GM10847 (cell line): ENCODE data around the gene FAM20C.

ENCODE experiments used
- POLR2A ChIP-seq: IDR thresholded peaks from 2 replicates; pipeline ENCODE4 v1.6.1; 2011; ENCODE audit not compliant: insufficient read length; ENCODE audit errors: extremely low read depth

FAM20C gene

GRCh38 chr7:246451-246850 is 54.1 kb downstream of the FAM20C start:
- TF ChIP-seq POLR2A = no peak

DNA sequence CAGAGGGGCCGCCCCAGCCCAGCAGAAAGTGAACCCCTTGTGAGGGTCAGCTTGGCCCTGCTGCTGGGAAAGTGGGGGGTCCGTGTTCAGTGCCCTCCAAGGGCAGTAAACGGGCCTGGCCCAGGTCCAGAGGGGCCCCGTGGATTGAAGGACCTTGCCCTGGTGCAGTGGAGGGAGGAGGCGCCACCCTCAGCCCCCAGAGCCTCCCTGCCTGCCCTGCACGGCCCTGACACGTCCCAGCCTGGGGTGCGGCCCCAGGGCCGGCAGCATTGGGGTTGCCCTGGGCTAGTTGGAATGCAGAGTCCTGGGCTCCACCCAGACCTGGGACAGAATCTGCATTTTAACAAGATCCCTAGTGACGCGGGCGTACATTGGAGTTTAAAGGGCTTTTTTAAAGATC is 54.8 kb downstream of the FAM20C start:
- TF ChIP-seq POLR2A = no peak

- no peak for TF ChIP-seq POLR2A
These were observed 55.3 kb downstream of the FAM20C start for GRCh38 chr7:247636-248035.

DNA sequence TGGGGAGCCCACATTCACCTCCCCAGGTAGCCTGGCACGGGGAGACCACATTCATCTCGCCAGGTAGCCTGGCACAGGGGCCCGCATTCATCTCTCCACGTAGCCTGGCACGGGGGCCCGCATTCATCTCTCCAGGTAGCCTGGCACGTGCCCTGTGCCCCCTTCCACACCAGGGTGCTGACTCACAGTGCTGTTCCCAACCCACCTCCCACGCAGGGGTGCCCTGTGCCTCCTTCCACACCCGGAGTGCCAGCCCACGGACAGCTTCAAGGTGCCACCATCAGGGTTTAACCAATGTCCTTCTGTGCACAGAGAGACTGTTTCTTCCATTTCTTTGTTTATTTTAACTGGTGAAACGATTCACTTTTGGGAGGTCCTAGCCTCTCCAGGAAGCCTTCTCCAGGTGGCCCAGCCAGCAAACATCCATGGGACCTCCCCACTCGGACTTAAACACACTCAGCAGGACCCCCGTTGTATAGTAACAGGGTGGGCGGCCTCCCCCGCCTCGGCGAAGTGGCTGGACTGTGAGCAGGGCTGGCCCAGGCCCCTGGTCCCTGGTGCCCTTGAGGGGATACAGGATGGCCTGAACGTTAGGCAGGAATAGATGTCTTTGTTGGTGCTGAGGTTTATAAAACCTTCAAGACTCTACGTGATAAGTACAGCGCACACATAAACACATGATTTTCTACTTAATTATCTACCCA is 56.5 kb downstream of the FAM20C start:
- TF ChIP-seq POLR2A = no peak

GRCh38 chr7:249989-250388 is 57.6 kb downstream of the FAM20C start:
- no peak for TF ChIP-seq POLR2A

DNA sequence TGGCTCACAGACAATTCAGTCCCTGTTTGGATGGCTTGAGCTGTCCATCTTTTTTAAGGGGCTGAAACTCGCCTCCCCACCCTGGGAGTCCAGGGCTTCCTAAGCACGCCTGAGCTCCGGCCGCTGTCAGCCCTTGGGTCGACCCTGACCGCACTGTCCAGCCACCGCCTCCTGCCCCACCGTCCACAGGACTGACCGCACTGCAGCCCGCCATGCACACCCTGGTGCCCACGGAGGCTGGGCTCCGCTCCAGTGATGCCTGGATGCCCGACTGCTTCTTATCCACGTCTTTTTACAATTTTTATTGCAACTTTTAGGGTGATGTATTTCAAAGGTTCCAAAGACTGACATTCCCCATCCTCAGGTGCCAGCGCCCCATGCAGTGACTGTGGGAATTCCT is 58.2 kb downstream of the FAM20C start:
- TF ChIP-seq POLR2A = no peak

- no peak for TF ChIP-seq POLR2A
These were observed 58.6 kb downstream of the FAM20C start for GRCh38 chr7:251005-251404.

DNA sequence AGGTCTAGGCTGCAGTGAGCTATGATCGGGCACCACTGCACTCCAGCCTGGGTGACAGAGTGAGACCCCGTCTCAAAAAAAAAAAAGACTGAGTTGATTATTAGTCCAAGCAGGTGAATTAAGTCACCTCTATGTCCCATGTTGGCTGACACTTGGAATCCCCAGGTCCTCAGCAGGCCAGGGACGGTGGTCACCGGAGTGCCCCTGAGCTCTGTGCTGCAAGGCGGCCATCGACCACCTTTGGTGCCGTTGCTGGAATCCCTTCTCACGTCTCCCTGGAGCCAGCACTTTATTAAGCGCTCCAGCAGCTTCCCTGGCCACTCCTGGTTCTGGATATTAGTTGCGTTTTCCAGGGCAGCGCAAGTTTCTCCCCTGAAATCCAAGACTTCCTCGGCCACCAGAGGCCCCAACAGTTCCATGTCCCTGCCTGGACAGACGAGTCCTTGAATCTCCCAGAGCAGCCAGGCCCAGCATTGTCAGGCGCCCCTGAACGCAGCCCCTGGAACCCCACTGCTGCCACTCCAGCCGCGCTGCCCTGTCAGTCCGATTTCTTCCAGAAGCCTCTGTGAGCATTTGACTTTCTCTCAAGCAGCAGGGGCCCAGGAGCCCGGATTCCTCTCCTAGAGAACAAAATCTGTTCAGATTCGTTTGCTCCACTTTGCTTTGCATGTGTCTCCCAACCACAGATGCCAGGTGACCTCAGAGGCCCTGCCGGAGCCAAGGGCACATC is 59.2 kb downstream of the FAM20C start:
- TF ChIP-seq POLR2A = no peak

- no peak for TF ChIP-seq POLR2A
These were observed 60.0 kb downstream of the FAM20C start for GRCh38 chr7:252216-252965.

- TF ChIP-seq POLR2A = no peak
These were observed 60.6 kb downstream of the FAM20C start for GRCh38 chr7:252981-253380.

DNA sequence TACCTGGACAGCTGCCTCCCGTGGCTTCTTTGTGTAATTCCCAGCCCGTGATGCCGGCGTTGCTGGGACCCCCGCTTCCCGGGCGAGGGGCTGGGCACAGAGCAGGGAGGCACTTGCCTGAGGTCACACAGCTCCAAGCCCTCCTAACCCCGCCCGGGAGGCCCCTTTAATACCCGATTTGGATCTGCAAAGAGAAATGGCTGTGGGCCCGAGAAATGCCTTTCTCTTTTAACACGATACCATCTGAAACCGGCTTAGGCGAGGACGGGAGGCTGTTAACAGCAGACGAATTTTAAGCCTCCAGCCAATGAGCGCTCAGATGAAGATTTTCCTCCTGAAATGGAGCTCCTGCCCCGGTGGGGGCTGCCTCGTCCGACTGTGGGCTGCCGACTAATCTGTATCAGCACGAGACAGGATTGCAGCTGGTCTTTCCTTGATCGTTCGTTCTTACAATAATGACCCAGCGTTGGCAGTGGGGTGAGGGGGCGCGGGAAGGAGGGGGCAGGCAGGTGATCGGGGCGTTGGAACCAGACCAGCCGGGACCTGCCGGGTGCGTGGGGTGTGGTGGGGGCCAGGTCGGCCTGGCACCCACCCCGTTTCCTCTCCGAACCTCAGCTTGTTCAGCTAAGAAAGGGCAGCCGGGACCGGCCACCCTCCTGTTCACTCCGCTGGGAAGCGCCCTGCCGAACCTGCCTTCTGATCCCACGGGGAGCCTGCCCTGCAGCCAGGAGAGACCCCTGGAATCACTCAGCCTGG is 61.4 kb downstream of the FAM20C start:
- no peak for TF ChIP-seq POLR2A

DNA sequence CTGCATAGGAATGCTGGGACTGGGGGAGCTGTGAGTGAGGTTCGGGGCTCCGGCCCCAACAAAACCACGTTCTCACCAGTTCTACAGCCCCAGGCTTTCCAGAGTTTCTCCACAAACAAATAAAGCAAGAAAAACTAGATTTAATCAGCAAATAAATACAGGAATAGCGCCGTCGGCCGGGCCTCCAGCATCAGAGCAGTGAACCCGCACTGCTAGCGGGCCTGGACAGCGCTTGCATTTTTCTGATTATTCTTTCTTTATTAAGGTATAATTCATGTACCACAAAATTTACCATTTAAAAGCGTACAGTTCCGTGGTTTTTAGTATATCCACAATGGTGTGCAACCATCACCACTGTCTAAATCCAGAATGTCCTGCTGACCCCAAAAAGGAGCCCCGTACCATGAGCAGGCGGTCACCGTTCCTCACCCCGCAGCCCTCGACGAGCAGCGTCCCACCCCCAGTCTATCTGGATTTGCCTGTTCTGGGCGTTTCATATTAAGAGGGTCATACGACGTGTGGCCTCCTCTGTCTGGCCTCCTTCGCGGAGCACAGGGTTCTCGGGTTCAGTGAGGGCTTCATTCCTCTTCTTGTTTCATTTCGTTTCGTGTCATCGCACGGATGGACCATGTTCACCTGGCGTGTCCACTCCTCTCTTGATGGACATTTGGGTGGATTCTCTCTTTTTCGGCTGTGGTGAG is 62.1 kb downstream of the FAM20C start:
- TF ChIP-seq POLR2A = no peak

DNA sequence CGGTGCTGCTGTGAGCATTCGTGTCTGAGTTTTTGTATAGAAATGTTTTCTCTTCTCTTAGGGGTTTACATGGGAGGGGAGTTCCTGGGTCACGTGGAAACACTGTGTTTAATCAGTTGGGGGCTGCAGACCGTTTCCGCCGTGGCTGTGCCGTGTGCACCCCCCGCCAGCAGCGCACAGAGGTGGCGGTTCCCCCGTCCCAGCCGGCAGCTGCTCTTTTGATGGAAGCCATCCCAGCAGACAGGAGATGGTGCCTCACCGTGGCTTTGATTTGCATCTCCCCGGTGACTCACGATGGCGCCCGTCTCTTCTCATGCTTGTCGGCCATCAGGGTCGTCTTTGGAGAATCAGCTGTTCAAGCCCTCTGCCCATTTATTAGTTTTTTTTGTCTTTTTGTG is 62.7 kb downstream of the FAM20C start:
- no peak for TF ChIP-seq POLR2A

GRCh38 chr7:255721-256361 is 63.5 kb downstream of the FAM20C start:
- no peak for TF ChIP-seq POLR2A
